Panc1 (cell line): ENCODE measurements around the gene NR4A1. TPM values are rescaled to one million over a fixed set of nuclear protein-coding genes. Genes with fewer than 3 reads are reported as not detected.

Experiments used
- ATAC-seq: fragments of 200-7000 bp; cut with Tn5 transposase; 2 replicates; pipeline ENCODE4 v1.9.1; 2020; ENCODE audit warnings: mild to moderate bottlenecking, moderate library complexity
- BruUV-seq: library from RNA; stranded (reverse); fragments of 400-500 nt; replicated peaks from 2 replicates; lab custom pipeline; 2021; lab: Mats Ljungman, UMichigan
- CTCF ChIA-PET: fragments of 300-600 bp; sonication (Branson Sonifier 250); formaldehyde crosslinking; loops from one replicate; lab custom pipeline; 2022; ENCODE audit warnings: antibody characterized with exemption; lab: Charles Lee
- POLR2A ChIA-PET: fragments of 300-600 bp; sonication (Branson Sonifier 250); formaldehyde crosslinking; loops from one replicate; lab custom pipeline; 2022; ENCODE audit warnings: antibody characterized with exemption; lab: Charles Lee
- DNase-seq: peaks from one replicate; pipeline ENCODE4 v3.0.0-alpha.2; 2010; ENCODE audit warnings: low read depth, low spot score
- H3K27ac ChIP-seq: 2 replicates; pipeline ENCODE4 v1.5.1; 2011; ENCODE audit warnings: mild to moderate bottlenecking, low read length, inconsistent platforms
- H3K27me3 ChIP-seq: fragments of 200-500 bp; sonication (Bioruptor generic); 2 replicates; pipeline ENCODE4 v1.6.0; 2014; ENCODE audit warnings: low read length, inconsistent platforms; ENCODE audit not compliant: control insufficient read depth, insufficient read depth
- H3K36me3 ChIP-seq: fragments of 200-500 bp; sonication (Bioruptor generic); 2 replicates; pipeline ENCODE4 v1.5.1; 2014; ENCODE audit warnings: inconsistent platforms, mild to moderate bottlenecking, low read length, moderate library complexity; ENCODE audit not compliant: control insufficient read depth, insufficient read depth
- H3K4me1 ChIP-seq: 2 replicates; pipeline ENCODE4 v1.5.1; 2011; ENCODE audit warnings: inconsistent platforms, mild to moderate bottlenecking, low read length, moderate library complexity; ENCODE audit not compliant: control insufficient read depth, insufficient read depth
- H3K4me3 ChIP-seq, 2 experiments: 2 replicates each; pipeline ENCODE4 v1.5.1; 2011 to 2012; ENCODE audit warnings: low read depth in 2 of 2, low read length in 2 of 2, mild to moderate bottlenecking in 2 of 2, inconsistent platforms in 1 of 2, moderate library complexity in 1 of 2
- H3K9me3 ChIP-seq: fragments of 200-500 bp; sonication (Bioruptor generic); 2 replicates; pipeline ENCODE4 v1.5.1; 2014; ENCODE audit warnings: low read depth, mild to moderate bottlenecking, inconsistent platforms, low read length, moderate library complexity; ENCODE audit not compliant: control insufficient read depth, insufficient read depth
- POLR2AphosphoS5 ChIP-seq: IDR thresholded peaks from 2 replicates; pipeline ENCODE4 v1.6.1; 2012; ENCODE audit warnings: mild to moderate bottlenecking, low read depth, low read length, moderate library complexity
- SIN3A ChIP-seq: IDR thresholded peaks from 2 replicates; pipeline ENCODE4 v1.6.1; 2012; ENCODE audit warnings: low read depth, mild to moderate bottlenecking, low read length, moderate library complexity, borderline replicate concordance; ENCODE audit not compliant: insufficient read depth
- TCF7L2 ChIP-seq: IDR thresholded peaks from 2 replicates; pipeline ENCODE4 v1.6.1; 2011; ENCODE audit warnings: mild to moderate bottlenecking, low read depth, low read length, inconsistent platforms
- in situ Hi-C: cut with HindIII; loops from 2 replicates; pipeline ENCODE4 v1.10.0; 2016; ENCODE audit warnings: low sequenced_read_pairs, low pct_unique_long_range_greater_than_20kb
- intact Hi-C: fragments of 100-400 bp; cut with micrococcal nuclease; formaldehyde crosslinking; loops from one replicate; pipeline ENCODE4 v1.10.0; 2022; ENCODE audit not compliant: unreplicated experiment
- total RNA-seq: library from RNA; stranded (reverse); gene quantifications from one replicate; pipeline ENCODE4 v1.2.1, GENCODE V29; 2021; ENCODE audit not compliant: unreplicated experiment
- TF ChIP-seq, protein P1 (sequence below), 2 experiments: IDR thresholded peaks; 2 replicates each; pipeline ENCODE4 v1.6.1; 2011 to 2012; ENCODE audit warnings: low read depth in 2 of 2, control low read depth in 1 of 2, low read length in 1 of 2, mild to moderate bottlenecking in 1 of 2, moderate library complexity in 1 of 2; ENCODE audit not compliant: insufficient read depth in 1 of 2
- TF ChIP-seq, protein P2 (sequence below): fragments of 450-650 bp; IDR thresholded peaks from 2 replicates; pipeline ENCODE4 v1.5.1; 2017; ENCODE audit warnings: mild to moderate bottlenecking

Gene NR4A1
- total RNA-seq, 1 experiment from 2014 or later, result 2.0 TPM

DNA sequence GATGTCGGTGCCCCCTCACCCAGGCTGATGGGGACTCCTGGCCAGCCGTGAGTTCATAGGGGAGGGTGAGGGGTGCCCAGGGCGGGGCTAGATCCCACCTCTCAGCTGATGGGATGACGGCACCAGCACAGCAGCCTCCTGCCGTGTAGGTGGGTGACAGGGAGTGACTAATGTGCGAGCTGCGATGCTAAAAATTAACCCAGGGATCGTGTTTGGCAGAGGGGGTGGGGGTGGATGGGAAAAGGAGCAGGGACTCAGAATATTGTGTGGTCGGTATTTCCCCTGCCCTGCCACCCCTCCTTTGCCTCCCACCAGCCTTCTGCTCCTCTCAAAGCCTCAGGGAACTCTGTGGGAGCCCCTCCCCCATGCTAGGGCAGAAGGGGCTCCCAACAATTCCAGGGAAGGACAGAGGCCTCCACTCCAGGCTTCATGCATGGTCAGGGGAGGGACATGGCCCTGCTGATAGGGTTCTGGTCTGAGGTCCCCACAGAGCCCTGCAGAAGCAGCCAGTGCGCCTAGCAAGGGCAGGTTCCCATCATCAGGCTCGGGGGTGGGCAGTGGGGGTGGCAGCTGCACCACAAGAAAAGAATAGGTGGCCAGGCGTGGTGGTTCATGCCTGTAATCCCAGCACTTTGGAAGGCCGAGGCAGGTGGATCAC lies 32.0 kb upstream of the NR4A1 start:
- Histone ChIP-seq H3K36me3 (no peaks in the 10 kb centered on the region), H3K27ac (no peak overlapping the region), H3K27me3 (no peaks in the 10 kb centered on the region), H3K9me3 (no peaks in the 10 kb centered on the region), H3K4me3 (no peak overlapping the region), H3K4me1 (peaks cover 3% of the 10 kb centered on the region; the same call in 1 of the 2 replicates)
- POLR2A ChIA-PET, result no interaction called here
- CTCF ChIA-PET, result interaction anchor here (5.8 kb wide), 1 partner anchor 15 kb away, joined by 62 read pairs; no protein-coding TSS in a partner anchor
- ATAC-seq (no peak), DNase-seq (no peak)
- TF ChIP-seq SIN3A (no peak), TCF7L2 (no peak), POLR2AphosphoS5 (no peak)
- TF ChIP-seq, protein P1, sequence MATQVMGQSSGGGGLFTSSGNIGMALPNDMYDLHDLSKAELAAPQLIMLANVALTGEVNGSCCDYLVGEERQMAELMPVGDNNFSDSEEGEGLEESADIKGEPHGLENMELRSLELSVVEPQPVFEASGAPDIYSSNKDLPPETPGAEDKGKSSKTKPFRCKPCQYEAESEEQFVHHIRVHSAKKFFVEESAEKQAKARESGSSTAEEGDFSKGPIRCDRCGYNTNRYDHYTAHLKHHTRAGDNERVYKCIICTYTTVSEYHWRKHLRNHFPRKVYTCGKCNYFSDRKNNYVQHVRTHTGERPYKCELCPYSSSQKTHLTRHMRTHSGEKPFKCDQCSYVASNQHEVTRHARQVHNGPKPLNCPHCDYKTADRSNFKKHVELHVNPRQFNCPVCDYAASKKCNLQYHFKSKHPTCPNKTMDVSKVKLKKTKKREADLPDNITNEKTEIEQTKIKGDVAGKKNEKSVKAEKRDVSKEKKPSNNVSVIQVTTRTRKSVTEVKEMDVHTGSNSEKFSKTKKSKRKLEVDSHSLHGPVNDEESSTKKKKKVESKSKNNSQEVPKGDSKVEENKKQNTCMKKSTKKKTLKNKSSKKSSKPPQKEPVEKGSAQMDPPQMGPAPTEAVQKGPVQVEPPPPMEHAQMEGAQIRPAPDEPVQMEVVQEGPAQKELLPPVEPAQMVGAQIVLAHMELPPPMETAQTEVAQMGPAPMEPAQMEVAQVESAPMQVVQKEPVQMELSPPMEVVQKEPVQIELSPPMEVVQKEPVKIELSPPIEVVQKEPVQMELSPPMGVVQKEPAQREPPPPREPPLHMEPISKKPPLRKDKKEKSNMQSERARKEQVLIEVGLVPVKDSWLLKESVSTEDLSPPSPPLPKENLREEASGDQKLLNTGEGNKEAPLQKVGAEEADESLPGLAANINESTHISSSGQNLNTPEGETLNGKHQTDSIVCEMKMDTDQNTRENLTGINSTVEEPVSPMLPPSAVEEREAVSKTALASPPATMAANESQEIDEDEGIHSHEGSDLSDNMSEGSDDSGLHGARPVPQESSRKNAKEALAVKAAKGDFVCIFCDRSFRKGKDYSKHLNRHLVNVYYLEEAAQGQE (IDR thresholded peaks at IDR 0.05; ENCODE audit: insufficient read depth in 1 of 2, low read depth in 2 of 2, low read length in 1 of 2), result no peak
- TF ChIP-seq, protein P2, sequence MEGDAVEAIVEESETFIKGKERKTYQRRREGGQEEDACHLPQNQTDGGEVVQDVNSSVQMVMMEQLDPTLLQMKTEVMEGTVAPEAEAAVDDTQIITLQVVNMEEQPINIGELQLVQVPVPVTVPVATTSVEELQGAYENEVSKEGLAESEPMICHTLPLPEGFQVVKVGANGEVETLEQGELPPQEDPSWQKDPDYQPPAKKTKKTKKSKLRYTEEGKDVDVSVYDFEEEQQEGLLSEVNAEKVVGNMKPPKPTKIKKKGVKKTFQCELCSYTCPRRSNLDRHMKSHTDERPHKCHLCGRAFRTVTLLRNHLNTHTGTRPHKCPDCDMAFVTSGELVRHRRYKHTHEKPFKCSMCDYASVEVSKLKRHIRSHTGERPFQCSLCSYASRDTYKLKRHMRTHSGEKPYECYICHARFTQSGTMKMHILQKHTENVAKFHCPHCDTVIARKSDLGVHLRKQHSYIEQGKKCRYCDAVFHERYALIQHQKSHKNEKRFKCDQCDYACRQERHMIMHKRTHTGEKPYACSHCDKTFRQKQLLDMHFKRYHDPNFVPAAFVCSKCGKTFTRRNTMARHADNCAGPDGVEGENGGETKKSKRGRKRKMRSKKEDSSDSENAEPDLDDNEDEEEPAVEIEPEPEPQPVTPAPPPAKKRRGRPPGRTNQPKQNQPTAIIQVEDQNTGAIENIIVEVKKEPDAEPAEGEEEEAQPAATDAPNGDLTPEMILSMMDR, result no peak
- BruUV-seq, result no TSS peak
- in situ Hi-C loops (no loop called here), intact Hi-C loops (no loop called here)

DNA sequence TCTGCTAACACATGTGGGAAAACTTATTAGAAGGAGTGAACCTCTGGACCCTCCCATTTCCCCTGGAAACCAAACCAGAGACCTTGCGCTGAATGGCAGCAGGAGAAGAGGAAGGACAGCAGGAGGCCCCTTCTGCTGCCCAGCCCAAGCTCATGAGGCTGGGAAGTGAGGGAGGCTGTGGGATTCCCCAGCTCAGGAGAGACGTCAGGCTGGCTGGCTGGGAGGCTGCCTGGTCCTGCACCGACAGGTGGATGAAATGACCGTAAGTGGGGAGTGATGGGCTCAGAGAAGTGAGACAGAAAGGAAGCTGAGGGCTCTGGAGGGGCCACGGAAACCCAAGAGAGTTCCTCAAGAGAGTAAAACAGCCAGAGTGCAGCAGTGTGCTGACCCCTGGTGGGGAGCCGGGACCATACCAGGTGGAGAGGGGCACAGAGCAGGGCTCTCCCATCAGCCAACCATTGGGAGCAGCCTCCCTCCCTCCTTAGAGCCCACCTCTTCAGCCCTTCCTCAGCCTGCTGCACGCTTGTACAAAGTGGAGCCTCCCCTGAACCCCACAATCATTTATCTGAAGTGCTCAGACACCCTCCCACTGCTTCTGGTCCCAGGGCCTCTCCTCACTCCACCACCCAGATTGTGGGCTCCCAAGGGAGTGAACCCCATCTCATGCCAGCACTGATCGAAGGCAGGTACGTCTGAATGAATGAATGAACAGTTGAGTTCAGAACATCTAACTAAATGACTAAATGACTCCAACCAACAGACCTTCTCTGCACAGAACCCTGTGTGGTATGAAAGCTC lies 30.5 kb upstream of the NR4A1 start:
- ChIA-PET POLR2A (no interaction called here), CTCF (interaction anchor here (0.5 to 5.8 kb wide), 8 partner anchors 12 to 803 kb away, joined by 3 to 62 read pairs (median 5); partner anchors contain the start of gene POU6F1)
- BruUV-seq, result no TSS peak
- in situ Hi-C loops, result no loop called here
- no peak for TF ChIP-seq TCF7L2
- TF ChIP-seq POLR2AphosphoS5, result no peak
- TF ChIP-seq SIN3A, result no peak
- TF ChIP-seq, protein P2, result peak; percentile 85
- TF ChIP-seq, protein P1 (IDR thresholded peaks at IDR 0.05; ENCODE audit: insufficient read depth in 1 of 2, low read depth in 2 of 2, low read length in 1 of 2), result no peak
- H3K9me3 ChIP-seq, result no peaks in the 10 kb centered on the region
- ATAC-seq (peak; percentile 46), DNase-seq (no peak)
- H3K27ac ChIP-seq, result no peak overlapping the region
- intact Hi-C loops, result loop anchor here (2.0 kb wide), 1 partner anchor 16 kb away; no protein-coding TSS in a partner anchor
- peaks cover 3% of the 10 kb centered on the region; the same call in 1 of the 2 replicates for H3K4me1 ChIP-seq
- no peak overlapping the region; a peak in 1 of 4 replicates for H3K4me3 ChIP-seq
- no peaks in the 10 kb centered on the region for H3K36me3 ChIP-seq
- H3K27me3 ChIP-seq, result no peaks in the 10 kb centered on the region
